Renal cortical epithelial cell (primary cell): ENCODE measurements around the gene USPL1. TPM values are rescaled to one million over a fixed set of nuclear protein-coding genes. Genes with fewer than 3 reads are reported as not detected.
"Not testable (repeated sequence)": the region's sequence is repeated elsewhere in the genome, so short reads cannot be mapped to it uniquely, and the experiment has no call there.

ENCODE experiments used
- DNase-seq: peaks from one replicate; pipeline ENCODE4 v3.0.0-alpha.2; 2011; ENCODE audit warnings: low read depth
- total RNA-seq: library from RNA; depleted of rRNA; stranded (reverse); fragments of >200 nt; gene quantifications from 2 replicates; pipeline ENCODE4 v1.2.3, GENCODE V29; 2014

Gene USPL1
- total RNA-seq: 15.6 and 26.7 TPM in 2 replicates

DNA sequence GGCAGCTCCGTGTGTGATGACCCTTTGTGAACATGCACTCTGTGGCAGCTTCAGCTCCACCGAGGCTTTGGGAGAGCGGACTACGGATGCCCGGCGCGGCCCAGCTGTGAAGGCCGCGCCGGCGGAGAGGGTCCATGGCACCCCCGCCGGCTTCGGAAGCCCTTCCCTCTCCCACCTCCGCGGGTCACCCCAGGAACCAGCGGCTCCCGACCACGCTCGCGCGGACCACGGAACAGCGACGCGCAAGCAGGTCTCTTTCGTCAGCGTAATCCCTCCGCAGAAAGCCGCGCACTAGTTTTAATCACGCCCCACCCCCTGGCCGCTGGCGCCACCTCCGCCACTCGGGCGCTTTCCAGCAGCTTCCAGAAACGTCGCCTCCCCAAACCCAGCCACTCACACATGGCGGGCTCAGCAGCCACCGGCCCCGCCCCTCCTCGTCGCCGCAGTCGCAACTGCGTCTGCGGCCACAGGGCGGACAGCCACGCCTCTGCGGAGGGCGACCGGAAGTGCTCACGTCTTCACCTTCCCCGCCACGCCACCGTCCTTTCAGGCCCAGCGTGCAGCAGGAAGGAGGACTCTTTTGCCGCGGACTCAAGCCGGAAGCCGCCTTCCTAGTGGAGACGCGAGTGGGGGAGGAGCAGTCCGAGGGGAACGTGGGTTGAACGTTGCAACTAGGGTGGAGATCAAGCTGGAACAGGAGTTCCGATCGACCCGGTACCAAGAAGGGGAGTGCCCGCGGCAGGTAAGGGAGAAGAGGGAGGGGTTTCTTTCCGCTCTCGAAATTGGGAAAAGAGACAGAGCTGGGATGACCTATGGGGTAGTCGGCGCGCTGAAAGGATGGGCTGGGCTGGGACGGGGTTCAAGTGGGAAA, at the start of gene USPL1:
TSS of gene USPL1 (plus strand) at position 606 of the 871 bp plus-strand sequence. CDS start 3,221 bp downstream, outside the sequence.
- DNase-seq: peak; percentile 93

DNA sequence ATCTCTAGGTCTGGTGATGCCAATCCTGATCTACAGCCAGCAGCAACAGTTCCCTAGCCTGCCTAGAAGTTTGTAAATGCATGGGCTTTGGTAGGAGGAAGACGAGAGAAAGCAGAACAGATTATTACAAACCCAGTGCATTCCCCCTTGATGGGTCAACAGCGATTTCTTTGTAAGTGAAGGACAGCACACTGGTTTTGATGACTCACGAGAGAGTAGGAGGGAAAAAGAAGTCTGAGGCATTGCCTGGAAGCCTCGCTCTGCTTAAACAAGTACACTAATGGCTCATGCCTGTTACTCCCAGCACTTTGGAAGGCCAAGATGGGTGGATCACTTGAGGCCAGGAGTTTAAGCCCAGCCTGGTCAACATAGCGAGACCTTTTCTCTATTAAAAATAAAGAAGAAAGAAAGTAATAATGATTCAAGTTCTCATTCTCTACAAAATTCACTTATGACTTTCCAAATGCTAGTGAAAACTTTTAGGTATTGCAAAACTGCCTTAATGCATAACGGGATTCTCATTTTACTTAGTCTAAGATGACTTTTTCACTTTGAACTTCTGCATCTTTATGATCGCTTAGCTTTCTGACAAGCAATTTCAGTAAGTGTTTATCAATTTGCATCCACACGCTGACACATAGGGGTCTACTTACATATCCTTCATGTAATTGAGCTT, 47.7 kb upstream of the USPL1 start:
- peak; percentile 95 for DNase-seq

- no peak for DNase-seq
Measured at GRCh38 chr13:30570691-30571090, 47.0 kb upstream of the USPL1 start.

DNA sequence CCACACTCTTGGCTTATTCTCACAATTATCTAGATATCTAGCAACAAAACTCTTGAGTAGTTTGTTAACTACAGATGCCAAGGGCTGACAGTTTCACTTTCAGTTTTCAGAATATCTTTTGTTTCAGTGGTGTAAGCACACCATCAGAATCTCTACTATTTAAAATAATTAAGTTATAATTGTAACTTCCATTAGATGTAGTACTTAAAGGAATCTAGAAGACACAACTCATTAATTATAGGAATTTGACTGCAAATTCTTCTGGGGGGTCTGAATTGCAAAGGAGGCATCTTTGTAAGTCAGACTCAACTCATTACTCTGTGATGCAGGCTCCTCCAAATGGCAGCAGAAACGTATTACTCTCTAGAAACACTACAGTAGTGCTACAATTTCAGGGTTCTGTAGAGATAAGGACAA, 44.9 kb upstream of the USPL1 start:
- peak; percentile 67 for DNase-seq

DNA sequence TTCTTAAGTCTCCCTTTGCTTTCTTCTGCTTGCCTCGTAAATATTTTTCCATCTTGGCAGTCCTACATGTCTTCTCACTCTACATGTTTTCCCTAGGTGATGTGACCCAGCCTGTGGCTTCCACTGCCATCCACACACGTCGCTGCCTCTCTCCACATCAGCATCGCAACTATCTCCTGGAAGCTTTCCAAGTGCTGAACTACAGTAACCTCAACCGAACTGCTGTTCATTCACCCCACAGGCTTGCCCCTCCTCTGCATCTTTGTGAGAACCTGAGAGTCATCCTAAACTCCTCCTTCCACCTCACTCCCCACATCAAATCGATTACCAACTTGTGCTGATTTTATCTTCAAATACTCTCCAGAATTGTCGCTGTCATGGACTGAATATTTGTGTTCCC, 41.2 kb upstream of the USPL1 start:
- DNase-seq: peak; percentile 75

- peak; percentile 89 for DNase-seq
Measured at GRCh38 chr13:30577401-30577852, 40.3 kb upstream of the USPL1 start.

- DNase-seq: peak; percentile 80
Measured at GRCh38 chr13:30580852-30581502, 36.7 kb upstream of the USPL1 start.

GRCh38 chr13:30581582-30581981, 36.1 kb upstream of the USPL1 start:
- DNase-seq: no peak

DNA sequence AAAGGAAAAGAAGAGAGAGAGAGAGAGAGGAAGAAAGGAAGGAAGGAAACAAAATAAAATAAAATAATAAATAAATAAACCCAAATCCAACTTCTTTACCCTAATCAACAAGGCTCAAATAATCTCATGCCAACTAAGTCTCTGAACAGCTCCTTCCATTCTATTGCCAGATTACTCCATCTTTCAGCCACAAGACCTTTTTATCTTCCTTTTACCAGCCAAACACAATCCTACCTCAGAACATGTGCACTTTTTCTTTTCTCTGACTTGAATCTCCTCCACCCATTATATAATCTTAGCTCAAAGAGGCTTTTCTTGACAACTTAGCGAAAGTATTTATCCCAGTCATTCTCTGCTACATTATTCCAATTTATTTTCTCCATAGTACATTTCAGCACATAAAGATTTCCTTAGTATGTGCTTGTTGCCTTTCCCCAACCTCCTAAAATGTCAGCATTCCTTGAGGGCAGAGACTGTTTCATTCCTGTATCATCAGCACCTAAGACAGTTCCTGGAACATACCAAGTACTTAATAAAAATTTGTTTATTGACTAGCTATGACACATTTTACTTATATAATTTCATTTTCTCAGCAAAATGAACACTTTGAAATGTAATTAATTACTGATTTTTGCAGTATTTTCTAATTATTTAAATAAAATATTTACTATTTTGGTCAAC, 33.5 kb upstream of the USPL1 start:
- no peak for DNase-seq

- DNase-seq: no peak
Measured at GRCh38 chr13:30585748-30586262, 31.9 kb upstream of the USPL1 start.

GRCh38 chr13:30587231-30587630, 30.5 kb upstream of the USPL1 start:
- no peak for DNase-seq

DNA sequence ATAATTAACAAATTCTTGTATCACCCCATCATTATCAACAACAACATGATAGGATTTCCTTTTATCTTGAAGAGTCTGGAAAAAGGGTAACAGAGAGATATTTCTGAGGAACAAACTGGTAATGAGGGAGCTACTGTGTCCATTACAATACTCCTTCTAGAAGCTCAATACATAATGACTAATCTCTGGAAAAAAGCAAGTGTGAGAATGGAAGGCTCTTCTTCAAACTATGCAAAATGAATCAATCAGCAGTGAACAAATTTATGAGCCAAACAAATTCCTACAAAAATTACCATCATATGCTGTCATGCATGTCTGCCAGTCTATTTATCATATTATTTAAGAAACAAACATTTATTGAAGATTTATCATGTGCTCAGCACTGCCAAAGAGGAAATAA, 30.0 kb upstream of the USPL1 start:
- DNase-seq: no peak

- no peak for DNase-seq
Measured at GRCh38 chr13:30593001-30593400, 24.7 kb upstream of the USPL1 start.

GRCh38 chr13:30600496-30600895, 17.2 kb upstream of the USPL1 start:
- no peak for DNase-seq

- no peak for DNase-seq
Measured at GRCh38 chr13:30601836-30602235, 15.9 kb upstream of the USPL1 start.

DNA sequence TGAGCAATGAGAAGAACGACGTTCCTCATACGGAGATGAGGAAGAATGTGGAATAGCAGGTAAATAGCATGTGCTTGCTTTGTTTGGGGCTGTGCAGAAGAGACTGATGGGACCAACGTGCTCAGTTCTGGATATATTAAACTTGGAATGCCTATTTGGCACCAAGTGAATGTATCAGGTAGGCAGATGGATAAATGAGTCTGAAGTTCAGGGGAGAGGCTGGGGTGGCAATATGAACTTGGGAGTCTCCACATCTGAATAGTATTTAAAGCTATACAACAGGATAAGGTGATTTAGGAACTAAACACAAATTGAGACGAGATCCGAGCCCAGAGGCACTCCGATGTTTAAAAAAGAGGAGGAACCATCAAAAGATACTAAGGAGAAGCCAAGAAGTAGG, 12.7 kb upstream of the USPL1 start:
- DNase-seq: no peak

DNA sequence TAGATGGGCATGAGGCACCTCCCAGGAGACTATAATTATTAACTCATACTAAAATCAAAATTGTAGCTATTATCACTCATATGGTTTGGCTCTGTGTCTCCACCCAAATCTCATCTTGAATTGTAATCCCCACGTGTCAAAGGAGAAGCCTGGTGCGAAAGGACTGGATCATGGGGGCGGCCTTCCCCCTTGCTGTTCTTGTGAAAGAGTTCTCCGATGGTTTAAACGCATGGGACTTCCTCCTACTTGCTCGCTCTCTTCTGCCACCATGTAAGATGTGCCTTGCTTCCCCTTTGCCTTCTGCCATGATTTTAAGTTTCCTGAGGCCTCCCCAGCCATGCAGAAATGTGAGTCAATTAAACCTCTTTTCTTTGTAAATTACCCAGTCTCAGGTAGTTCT, 10.5 kb upstream of the USPL1 start:
- DNase-seq: not testable (repeated sequence)

- no peak for DNase-seq
Measured at GRCh38 chr13:30607908-30608307, 9.8 kb upstream of the USPL1 start.

GRCh38 chr13:30608364-30608763, 9.4 kb upstream of the USPL1 start:
- DNase-seq: no peak

DNA sequence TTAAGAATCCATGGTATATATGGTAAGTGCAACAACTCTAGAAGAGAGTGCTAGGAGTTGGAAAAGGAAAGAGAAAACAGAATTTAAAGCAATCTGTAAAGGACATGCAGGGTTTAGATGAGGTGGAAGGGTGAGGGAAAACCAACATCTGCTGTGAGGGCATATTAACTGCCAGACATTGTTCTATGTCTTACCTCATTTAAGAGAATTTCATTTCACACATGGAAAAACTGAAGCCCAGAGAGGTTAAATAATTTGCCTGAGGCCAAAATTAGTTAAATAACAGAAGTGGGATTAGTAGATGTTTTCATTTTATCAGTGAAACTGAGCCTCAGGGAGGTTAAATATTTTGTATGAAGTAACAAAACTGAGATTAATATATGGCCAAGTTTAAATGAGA, 7.4 kb upstream of the USPL1 start:
- peak; percentile 49 for DNase-seq

DNA sequence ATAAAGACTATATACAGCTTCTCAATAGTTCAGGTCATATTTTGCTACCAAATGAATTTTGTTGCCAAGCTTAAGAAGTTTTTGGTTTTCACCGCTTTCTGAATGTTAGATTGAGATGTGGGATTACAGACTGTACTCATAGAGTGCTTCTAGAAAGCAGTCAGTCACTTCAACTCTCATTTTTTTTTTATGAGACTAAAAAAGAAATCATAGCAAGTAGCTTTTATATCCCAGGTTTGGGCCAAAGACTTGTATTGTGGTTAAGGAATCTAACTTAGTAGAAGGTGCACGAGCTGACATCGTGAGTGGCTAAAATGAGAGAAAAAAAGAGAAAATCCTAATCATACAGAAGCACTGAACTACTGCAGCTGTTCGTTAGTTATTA, 2.2 kb upstream of the USPL1 start:
- peak; percentile 15 for DNase-seq
